ENCODE data around the gene RTN4RL1. TPM values are rescaled to one million over a fixed set of nuclear protein-coding genes. Genes with fewer than 3 reads are reported as not detected.

RTN4RL1 gene
- polyA plus RNA-seq, 1 donor (not counting 4 experiments of a cell fraction or from before 2014, with no cell fraction given), result 2.3 TPM

DNA sequence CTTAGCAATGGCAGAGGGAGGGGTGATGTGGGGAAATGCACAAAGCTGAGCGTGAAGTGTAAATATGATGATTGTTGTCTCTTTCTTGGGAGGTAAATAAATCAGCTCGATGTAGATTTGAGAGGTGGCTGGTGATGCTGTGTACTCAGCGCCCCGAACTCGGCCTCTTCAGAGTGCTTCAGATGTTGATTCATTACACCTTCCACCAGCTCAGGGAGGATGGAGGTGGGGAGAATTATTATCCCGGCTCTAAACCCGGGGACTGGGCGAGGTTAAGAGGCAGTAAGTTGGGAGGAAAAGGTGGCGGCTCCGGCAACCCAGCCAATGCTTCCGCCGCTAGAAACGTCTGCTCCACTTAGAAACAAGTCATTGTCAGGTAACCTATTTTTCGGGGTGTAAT lies 108.8 kb downstream of the RTN4RL1 start:
- Histone ChIP-seq H3K27ac (ENCODE audit: control insufficient read depth, insufficient read depth, low read length) (no peak overlapping the region), H3K4me3 (ENCODE audit: control insufficient read depth in 2 of 3, extremely low read depth in 1 of 3, insufficient read depth in 2 of 3, low read depth in 1 of 3, low read length in 3 of 3) (no peak overlapping the region), H2AFZ (ENCODE audit: control insufficient read depth, low read length) (no peak overlapping the region), H4K20me1 (ENCODE audit: control insufficient read depth, extremely low read depth, insufficient read depth, low read length) (no peaks in the 10 kb centered on the region), H3K9me3 (ENCODE audit: control insufficient read depth, low read depth, low read length) (no peaks in the 10 kb centered on the region), H3K9ac (ENCODE audit: control insufficient read depth, extremely low read depth, insufficient read depth, low read length) (no peak overlapping the region), H3K9me1 (ENCODE audit: control insufficient read depth, extremely low read depth, insufficient read depth, low read length) (no peaks in the 10 kb centered on the region), H3K4me2 (ENCODE audit: control insufficient read depth, extremely low read depth, insufficient read depth, low read depth, low read length) (no peak overlapping the region), H3K79me2 (ENCODE audit: control insufficient read depth, insufficient read depth, low read length) (no peaks in the 10 kb centered on the region), H3K36me3 (ENCODE audit: control insufficient read depth in 2 of 2, extremely low read depth in 1 of 2, insufficient read depth in 2 of 2, low read length in 2 of 2) (no peaks in the 10 kb centered on the region), H3K4me1 (ENCODE audit: control insufficient read depth, extremely low read depth, insufficient read depth, low read length) (no peaks in the 10 kb centered on the region), H3K27me3 (ENCODE audit: control insufficient read depth, extremely low read depth, insufficient read depth, low read length) (peaks cover 35% of the 10 kb centered on the region)
- TF ChIP-seq EZH2 (IDR thresholded peaks at IDR 0.05; ENCODE audit: low read length), result no peak
- dilution Hi-C loops (cut with MboI; ENCODE audit: extremely low pct_ligation_motif_present, low sequenced_read_pairs), result no loop called here
- DNase-seq (ENCODE audit: low read depth, low spot score) (no peak), FAIRE-seq (no peak)

DNA sequence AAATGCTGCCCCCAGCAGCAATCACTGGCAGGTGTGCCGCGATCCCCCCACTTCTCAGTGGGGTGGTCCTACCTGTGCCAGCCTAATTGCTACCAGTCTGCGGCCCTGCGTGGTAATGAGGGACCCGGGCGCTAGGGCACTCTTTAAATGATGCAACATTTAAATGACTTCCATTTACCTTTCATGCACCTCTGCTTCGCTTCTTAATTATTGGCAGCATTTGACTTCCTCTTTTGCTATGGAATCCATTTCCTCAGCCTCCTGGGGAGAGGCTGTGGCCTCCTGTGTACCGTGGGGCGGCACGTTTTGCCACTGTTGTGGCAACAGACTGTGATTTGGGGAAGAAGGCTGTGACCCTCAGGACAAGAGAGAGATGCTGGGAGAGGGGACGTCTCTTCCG lies 109.2 kb downstream of the RTN4RL1 start:
- Histone ChIP-seq H3K4me2 (ENCODE audit: control insufficient read depth, extremely low read depth, insufficient read depth, low read depth, low read length) (no peak overlapping the region), H3K27me3 (ENCODE audit: control insufficient read depth, extremely low read depth, insufficient read depth, low read length) (peaks cover 35% of the 10 kb centered on the region), H4K20me1 (ENCODE audit: control insufficient read depth, extremely low read depth, insufficient read depth, low read length) (no peaks in the 10 kb centered on the region), H3K9me3 (ENCODE audit: control insufficient read depth, low read depth, low read length) (no peaks in the 10 kb centered on the region), H2AFZ (ENCODE audit: control insufficient read depth, low read length) (no peak overlapping the region), H3K36me3 (ENCODE audit: control insufficient read depth in 2 of 2, extremely low read depth in 1 of 2, insufficient read depth in 2 of 2, low read length in 2 of 2) (no peaks in the 10 kb centered on the region), H3K9ac (ENCODE audit: control insufficient read depth, extremely low read depth, insufficient read depth, low read length) (no peak overlapping the region), H3K4me3 (ENCODE audit: control insufficient read depth in 2 of 3, extremely low read depth in 1 of 3, insufficient read depth in 2 of 3, low read depth in 1 of 3, low read length in 3 of 3) (no peak overlapping the region), H3K79me2 (ENCODE audit: control insufficient read depth, insufficient read depth, low read length) (no peaks in the 10 kb centered on the region), H3K9me1 (ENCODE audit: control insufficient read depth, extremely low read depth, insufficient read depth, low read length) (no peaks in the 10 kb centered on the region), H3K4me1 (ENCODE audit: control insufficient read depth, extremely low read depth, insufficient read depth, low read length) (no peaks in the 10 kb centered on the region), H3K27ac (ENCODE audit: control insufficient read depth, insufficient read depth, low read length) (no peak overlapping the region)
- FAIRE-seq, result no peak
- no peak for DNase-seq (ENCODE audit: low read depth, low spot score)
- no peak for TF ChIP-seq EZH2 (IDR thresholded peaks at IDR 0.05; ENCODE audit: low read length)
- TF ChIP-seq, protein P1, sequence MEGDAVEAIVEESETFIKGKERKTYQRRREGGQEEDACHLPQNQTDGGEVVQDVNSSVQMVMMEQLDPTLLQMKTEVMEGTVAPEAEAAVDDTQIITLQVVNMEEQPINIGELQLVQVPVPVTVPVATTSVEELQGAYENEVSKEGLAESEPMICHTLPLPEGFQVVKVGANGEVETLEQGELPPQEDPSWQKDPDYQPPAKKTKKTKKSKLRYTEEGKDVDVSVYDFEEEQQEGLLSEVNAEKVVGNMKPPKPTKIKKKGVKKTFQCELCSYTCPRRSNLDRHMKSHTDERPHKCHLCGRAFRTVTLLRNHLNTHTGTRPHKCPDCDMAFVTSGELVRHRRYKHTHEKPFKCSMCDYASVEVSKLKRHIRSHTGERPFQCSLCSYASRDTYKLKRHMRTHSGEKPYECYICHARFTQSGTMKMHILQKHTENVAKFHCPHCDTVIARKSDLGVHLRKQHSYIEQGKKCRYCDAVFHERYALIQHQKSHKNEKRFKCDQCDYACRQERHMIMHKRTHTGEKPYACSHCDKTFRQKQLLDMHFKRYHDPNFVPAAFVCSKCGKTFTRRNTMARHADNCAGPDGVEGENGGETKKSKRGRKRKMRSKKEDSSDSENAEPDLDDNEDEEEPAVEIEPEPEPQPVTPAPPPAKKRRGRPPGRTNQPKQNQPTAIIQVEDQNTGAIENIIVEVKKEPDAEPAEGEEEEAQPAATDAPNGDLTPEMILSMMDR (optimal IDR thresholded peaks at IDR 0.05 in 1 of 3, IDR thresholded peaks at IDR 0.05 in 1 of 3, conservative IDR thresholded peaks at IDR 0.05 in 1 of 3; ENCODE audit: extremely low read depth in 1 of 3, insufficient read depth in 2 of 3, low read length in 3 of 3), result no peak
- dilution Hi-C loops (cut with MboI; ENCODE audit: extremely low pct_ligation_motif_present, low sequenced_read_pairs), result no loop called here

DNA sequence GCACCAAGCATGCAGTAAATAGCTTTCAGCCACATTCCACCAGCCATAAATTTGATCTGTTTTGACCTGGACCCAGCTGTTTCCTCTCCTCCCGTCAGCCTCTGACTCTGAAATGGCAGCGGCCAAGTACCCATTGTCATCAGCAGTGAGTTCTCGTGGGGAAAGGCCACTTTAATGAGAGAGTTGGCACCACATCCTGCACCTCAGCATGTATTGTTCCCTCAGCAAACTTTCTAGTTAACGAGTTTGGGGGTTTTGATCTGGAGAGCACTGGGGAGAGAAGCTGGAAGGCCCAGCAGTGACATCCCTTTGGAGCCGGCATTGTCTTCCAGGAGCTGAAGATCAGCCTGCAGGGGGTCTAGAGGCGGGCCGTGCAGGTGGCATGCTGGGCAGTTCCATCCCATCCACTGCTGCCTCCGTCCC lies 110.5 kb downstream of the RTN4RL1 start:
- Histone ChIP-seq H3K36me3 (ENCODE audit: control insufficient read depth in 2 of 2, extremely low read depth in 1 of 2, insufficient read depth in 2 of 2, low read length in 2 of 2) (no peaks in the 10 kb centered on the region), H3K4me3 (ENCODE audit: control insufficient read depth in 2 of 3, extremely low read depth in 1 of 3, insufficient read depth in 2 of 3, low read depth in 1 of 3, low read length in 3 of 3) (no peak overlapping the region), H4K20me1 (ENCODE audit: control insufficient read depth, extremely low read depth, insufficient read depth, low read length) (no peaks in the 10 kb centered on the region), H2AFZ (ENCODE audit: control insufficient read depth, low read length) (no peak overlapping the region), H3K9me1 (ENCODE audit: control insufficient read depth, extremely low read depth, insufficient read depth, low read length) (no peaks in the 10 kb centered on the region), H3K4me2 (ENCODE audit: control insufficient read depth, extremely low read depth, insufficient read depth, low read depth, low read length) (no peak overlapping the region), H3K4me1 (ENCODE audit: control insufficient read depth, extremely low read depth, insufficient read depth, low read length) (no peaks in the 10 kb centered on the region), H3K9me3 (ENCODE audit: control insufficient read depth, low read depth, low read length) (no peaks in the 10 kb centered on the region), H3K27me3 (ENCODE audit: control insufficient read depth, extremely low read depth, insufficient read depth, low read length) (peaks cover 35% of the 10 kb centered on the region), H3K79me2 (ENCODE audit: control insufficient read depth, insufficient read depth, low read length) (no peaks in the 10 kb centered on the region), H3K9ac (ENCODE audit: control insufficient read depth, extremely low read depth, insufficient read depth, low read length) (no peak overlapping the region), H3K27ac (ENCODE audit: control insufficient read depth, insufficient read depth, low read length) (no peak overlapping the region)
- FAIRE-seq, result no peak
- TF ChIP-seq, protein P1 (optimal IDR thresholded peaks at IDR 0.05 in 1 of 3, IDR thresholded peaks at IDR 0.05 in 1 of 3, conservative IDR thresholded peaks at IDR 0.05 in 1 of 3; ENCODE audit: extremely low read depth in 1 of 3, insufficient read depth in 2 of 3, low read length in 3 of 3), result no peak
- no peak for TF ChIP-seq EZH2 (IDR thresholded peaks at IDR 0.05; ENCODE audit: low read length)
- no peak for DNase-seq (ENCODE audit: low read depth, low spot score)
- dilution Hi-C loops (cut with MboI; ENCODE audit: extremely low pct_ligation_motif_present, low sequenced_read_pairs), result no loop called here

Data from keratinocyte (primary cell).